Activated B cell treated with CpG ODN at 0.5 μM for 24 hours (primary cell): Measurements from ENCODE around the gene CHERP. TPM values are rescaled to one million over a fixed set of nuclear protein-coding genes. Genes with fewer than 3 reads are reported as not detected.
A peak's percentile ranks its signal among the peaks of the same experiment; 100 is the strongest.

Source experiments
- ATAC-seq: fragments of 200-7000 bp; cut with Tn5 transposase; one replicate; pipeline ENCODE4 v1.10.0; 2021; ENCODE audit warnings: low read depth, mild to moderate bottlenecking, moderate library complexity
- CTCF ChIA-PET: fragments of 350-600 bp; sonication (Branson Sonifier 250); formaldehyde crosslinking; loops from one replicate; lab custom pipeline; 2021; ENCODE audit warnings: antibody characterized with exemption; lab: Charles Lee
- POLR2A ChIA-PET: fragments of 350-600 bp; sonication (Branson Sonifier 250); formaldehyde crosslinking; loops from one replicate; lab custom pipeline; 2021; ENCODE audit warnings: antibody characterized with exemption; lab: Charles Lee
- DNase-seq: peaks from one replicate; pipeline ENCODE4 v3.0.0; 2022
- H3K27ac Mint-ChIP-seq: one replicate; pipeline ENCODE4 v1.8.0; 2020; ENCODE audit warnings: mixed read lengths
- H3K27me3 Mint-ChIP-seq: one replicate; pipeline ENCODE4 v1.8.0; 2021; ENCODE audit warnings: mixed read lengths
- H3K36me3 Mint-ChIP-seq: one replicate; pipeline ENCODE4 v1.8.0; 2021; ENCODE audit warnings: low read depth, mixed read lengths
- H3K4me1 Mint-ChIP-seq: one replicate; pipeline ENCODE4 v1.8.0; 2021; ENCODE audit warnings: mixed read lengths
- H3K4me3 Mint-ChIP-seq: one replicate; pipeline ENCODE4 v1.8.0; 2020; ENCODE audit warnings: mild to moderate bottlenecking, mixed read lengths
- H3K9me3 Mint-ChIP-seq: one replicate; pipeline ENCODE4 v1.8.0; 2020; ENCODE audit warnings: mixed read lengths
- intact Hi-C: fragments of 100-400 bp; cut with micrococcal nuclease; formaldehyde crosslinking; loops from one replicate; pipeline ENCODE4 v1.15.1; 2024
- total RNA-seq: library from RNA; stranded (reverse); gene quantifications from 2 replicates; pipeline ENCODE4 v1.2.3, GENCODE V29; 2022
- TF ChIP-seq, protein P1 (sequence below): fragments of 200-600 bp; IDR thresholded peaks from one replicate; pipeline ENCODE4 v1.8.0; 2022; ENCODE audit warnings: antibody characterized with exemption, mild to moderate bottlenecking

Gene CHERP
- total RNA-seq, 1 donor from 2014 or later = 89.3 TPM

GRCh38 chr19:16470541-16470910, 71.7 kb downstream of the CHERP start:
- intact Hi-C loops = loop anchor here (5.0 kb wide), 1 partner anchor 33 kb away; no protein-coding TSS in a partner anchor
- DNase-seq (no peak), ATAC-seq (no peak)
- H3K36me3 Mint-ChIP-seq = peaks cover 14% of the 10 kb centered on the region
- ChIA-PET POLR2A (interaction anchor here (1.1 to 2.0 kb wide), 2 partner anchors 23 to 189 kb away, joined by 3 to 11 read pairs; partner anchors contain the start of gene SMIM7), CTCF (interaction anchor here (0.6 kb wide), 1 partner anchor 21 kb away, joined by 3 read pairs; no protein-coding TSS in a partner anchor)
- TF ChIP-seq, protein P1, sequence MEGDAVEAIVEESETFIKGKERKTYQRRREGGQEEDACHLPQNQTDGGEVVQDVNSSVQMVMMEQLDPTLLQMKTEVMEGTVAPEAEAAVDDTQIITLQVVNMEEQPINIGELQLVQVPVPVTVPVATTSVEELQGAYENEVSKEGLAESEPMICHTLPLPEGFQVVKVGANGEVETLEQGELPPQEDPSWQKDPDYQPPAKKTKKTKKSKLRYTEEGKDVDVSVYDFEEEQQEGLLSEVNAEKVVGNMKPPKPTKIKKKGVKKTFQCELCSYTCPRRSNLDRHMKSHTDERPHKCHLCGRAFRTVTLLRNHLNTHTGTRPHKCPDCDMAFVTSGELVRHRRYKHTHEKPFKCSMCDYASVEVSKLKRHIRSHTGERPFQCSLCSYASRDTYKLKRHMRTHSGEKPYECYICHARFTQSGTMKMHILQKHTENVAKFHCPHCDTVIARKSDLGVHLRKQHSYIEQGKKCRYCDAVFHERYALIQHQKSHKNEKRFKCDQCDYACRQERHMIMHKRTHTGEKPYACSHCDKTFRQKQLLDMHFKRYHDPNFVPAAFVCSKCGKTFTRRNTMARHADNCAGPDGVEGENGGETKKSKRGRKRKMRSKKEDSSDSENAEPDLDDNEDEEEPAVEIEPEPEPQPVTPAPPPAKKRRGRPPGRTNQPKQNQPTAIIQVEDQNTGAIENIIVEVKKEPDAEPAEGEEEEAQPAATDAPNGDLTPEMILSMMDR = no peak
- H3K27me3 Mint-ChIP-seq = no peaks in the 10 kb centered on the region
- no peaks in the 10 kb centered on the region for H3K9me3 Mint-ChIP-seq
- H3K4me3 Mint-ChIP-seq = peak overlapping the region; percentile 86
- H3K4me1 Mint-ChIP-seq = peaks cover 47% of the 10 kb centered on the region
- H3K27ac Mint-ChIP-seq = no peak overlapping the region

Other genes with a start within 250 kb of the CHERP start
- gene KLF2, start 217.6 kb downstream of the CHERP start, total RNA-seq = 76.8 and 87.6 TPM in 2 replicates
- gene EPS15L1, start 70.5 kb downstream of the CHERP start, total RNA-seq = 81.0 and 86.3 TPM in 2 replicates
- not detected in 2 replicates for gene CALR3, start 46.3 kb downstream of the CHERP start, total RNA-seq
- gene C19orf44, start 46.0 kb downstream of the CHERP start, total RNA-seq = 5.9 and 7.1 TPM in 2 replicates
- 41.6 and 51.7 TPM in 2 replicates for gene SLC35E1, start 30.0 kb upstream of the CHERP start, total RNA-seq
- gene MED26, start 85.8 kb upstream of the CHERP start, total RNA-seq = 32.0 and 36.1 TPM in 2 replicates
- gene SMIM7, start 117.7 kb upstream of the CHERP start, total RNA-seq = 90.2 and 110 TPM in 2 replicates
- 3.1 and 4.0 TPM in 2 replicates for gene TMEM38A, start 118.7 kb upstream of the CHERP start, total RNA-seq
- 0.02 and 0.04 TPM in 2 replicates for gene NWD1, start 177.4 kb upstream of the CHERP start, total RNA-seq